NB4 (cell line): ENCODE measurements around the gene HGF.

Source experiments
- DNase-seq: peaks from one replicate; pipeline ENCODE4 v3.0.0; 2010; ENCODE audit warnings: low read depth
- H3K4me3 ChIP-seq: one replicate; pipeline ENCODE4 v1.5.1; 2011; ENCODE audit warnings: mild to moderate bottlenecking, low read depth, low read length, moderate library complexity
- MYC ChIP-seq: IDR thresholded peaks from 2 replicates; pipeline ENCODE4 v1.6.1; 2011; ENCODE audit warnings: low read depth, low read length
- POLR2A ChIP-seq: IDR thresholded peaks from 2 replicates; pipeline ENCODE4 v1.6.1; 2011; ENCODE audit warnings: mild to moderate bottlenecking; ENCODE audit not compliant: insufficient read length; ENCODE audit errors: extremely low read depth
- TF ChIP-seq, protein P1 (sequence below): IDR thresholded peaks from 2 replicates; pipeline ENCODE4 v1.6.1; 2011; ENCODE audit warnings: low read depth, low read length
- TF ChIP-seq, protein P2 (sequence below): IDR thresholded peaks from one replicate; pipeline ENCODE4 v1.5.1; 2012; ENCODE audit warnings: low read depth, low read length

The HGF gene

DNA sequence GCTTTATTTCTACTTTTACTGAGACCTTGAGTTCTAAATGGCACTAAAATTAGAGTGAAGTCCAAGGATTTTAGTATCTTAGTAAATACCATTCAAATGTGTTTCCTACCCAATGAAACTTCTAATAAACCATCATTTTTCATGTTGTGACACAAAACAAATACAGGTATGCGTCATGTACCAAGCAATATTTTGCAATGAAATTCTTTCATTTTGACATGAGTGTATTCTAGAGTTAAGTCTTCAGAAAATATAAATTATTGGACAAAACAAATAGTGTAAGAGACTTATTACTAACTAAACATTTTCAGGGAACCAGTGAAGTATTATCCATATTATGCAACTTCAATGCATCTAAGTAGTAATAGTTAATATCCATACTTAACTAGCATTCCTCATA lies 16.5 kb downstream of the HGF start:
- H3K4me3 ChIP-seq = no peak overlapping the region
- DNase-seq = no peak
- TF ChIP-seq, protein P1, sequence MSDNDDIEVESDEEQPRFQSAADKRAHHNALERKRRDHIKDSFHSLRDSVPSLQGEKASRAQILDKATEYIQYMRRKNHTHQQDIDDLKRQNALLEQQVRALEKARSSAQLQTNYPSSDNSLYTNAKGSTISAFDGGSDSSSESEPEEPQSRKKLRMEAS = no peak
- TF ChIP-seq, protein P2, sequence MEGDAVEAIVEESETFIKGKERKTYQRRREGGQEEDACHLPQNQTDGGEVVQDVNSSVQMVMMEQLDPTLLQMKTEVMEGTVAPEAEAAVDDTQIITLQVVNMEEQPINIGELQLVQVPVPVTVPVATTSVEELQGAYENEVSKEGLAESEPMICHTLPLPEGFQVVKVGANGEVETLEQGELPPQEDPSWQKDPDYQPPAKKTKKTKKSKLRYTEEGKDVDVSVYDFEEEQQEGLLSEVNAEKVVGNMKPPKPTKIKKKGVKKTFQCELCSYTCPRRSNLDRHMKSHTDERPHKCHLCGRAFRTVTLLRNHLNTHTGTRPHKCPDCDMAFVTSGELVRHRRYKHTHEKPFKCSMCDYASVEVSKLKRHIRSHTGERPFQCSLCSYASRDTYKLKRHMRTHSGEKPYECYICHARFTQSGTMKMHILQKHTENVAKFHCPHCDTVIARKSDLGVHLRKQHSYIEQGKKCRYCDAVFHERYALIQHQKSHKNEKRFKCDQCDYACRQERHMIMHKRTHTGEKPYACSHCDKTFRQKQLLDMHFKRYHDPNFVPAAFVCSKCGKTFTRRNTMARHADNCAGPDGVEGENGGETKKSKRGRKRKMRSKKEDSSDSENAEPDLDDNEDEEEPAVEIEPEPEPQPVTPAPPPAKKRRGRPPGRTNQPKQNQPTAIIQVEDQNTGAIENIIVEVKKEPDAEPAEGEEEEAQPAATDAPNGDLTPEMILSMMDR = no peak

DNA sequence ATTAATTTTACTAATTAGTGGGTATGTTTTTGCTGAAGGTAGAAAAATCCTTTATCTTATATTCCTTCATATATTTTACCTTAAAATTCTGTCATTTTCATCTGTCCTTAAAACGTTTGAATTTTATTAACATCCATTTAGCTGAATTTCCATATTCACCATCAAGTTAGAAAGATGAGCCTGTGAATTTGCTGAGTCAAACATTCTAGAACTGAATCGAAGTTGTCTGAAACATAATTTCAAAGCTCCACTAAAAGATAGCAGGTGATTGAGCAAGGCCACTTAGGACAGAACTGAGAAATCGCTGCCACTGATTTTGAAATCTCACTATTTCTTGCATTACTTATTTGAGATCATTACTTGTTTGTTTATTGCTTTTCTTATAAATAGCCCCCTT lies 17.5 kb downstream of the HGF start:
- TF ChIP-seq MYC (no peak), POLR2A (no peak)
- TF ChIP-seq, protein P2 = no peak
- TF ChIP-seq, protein P1 = no peak

DNA sequence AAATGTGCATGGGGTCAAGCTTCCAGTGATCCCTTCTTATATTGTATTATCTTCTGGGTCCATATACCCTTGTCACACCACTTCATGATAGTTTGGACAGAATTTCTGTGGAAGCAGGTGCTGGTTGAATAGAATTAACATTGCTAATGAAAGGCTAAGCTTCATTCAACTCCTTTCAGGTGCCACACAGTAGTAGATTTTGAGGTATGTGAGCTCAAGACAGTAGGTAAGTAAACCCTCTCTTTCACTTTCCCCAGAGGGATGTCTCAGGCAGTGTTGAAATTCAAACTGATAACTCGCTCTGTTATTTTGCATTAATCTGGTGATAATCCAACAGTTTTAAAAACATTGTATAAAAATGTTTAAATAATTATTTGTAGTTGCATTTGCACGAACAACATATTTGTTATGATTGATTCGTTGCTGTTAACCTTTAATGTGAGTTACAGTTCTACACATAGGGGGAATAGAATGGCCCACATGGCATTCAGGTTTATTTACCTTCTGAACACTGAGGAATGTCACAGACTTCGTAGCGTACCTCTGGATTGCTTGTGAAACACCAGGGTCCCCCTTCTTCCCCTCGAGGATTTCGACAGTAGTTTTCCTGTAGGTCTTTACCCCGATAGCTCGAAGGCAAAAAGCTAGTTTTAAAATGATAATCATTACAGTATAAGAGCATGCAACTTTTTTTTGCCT lies 18.1 kb downstream of the HGF start:
- TF ChIP-seq, protein P1 = no peak
- TF ChIP-seq, protein P2 = no peak
- no peak for TF ChIP-seq POLR2A
- no peak for TF ChIP-seq MYC
- H3K4me3 ChIP-seq = no peak overlapping the region
- DNase-seq = no peak

More for the DNA sequence above, 17.5 kb downstream of the HGF start:
- DNase-seq = no peak
- no peak overlapping the region for H3K4me3 ChIP-seq

DNA sequence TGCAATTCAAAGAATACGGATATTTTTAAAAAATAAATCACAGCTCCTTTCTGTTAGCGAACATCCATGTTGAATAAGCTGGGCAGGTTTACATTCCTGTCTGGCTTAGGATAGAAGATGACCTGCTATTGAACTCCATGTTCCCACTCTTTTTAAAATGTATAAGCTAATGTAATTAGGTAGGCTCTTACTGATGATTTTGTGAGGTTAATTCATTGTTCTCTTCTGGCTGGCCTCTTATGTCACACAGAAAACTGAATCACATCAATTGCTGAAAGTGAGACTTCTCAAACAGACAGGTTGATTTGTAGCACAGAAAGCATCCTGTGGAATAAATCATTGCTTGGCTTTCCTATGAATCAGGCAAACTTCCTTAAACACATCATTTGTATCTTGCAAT lies 24.2 kb downstream of the HGF start:
- DNase-seq = no peak
- H3K4me3 ChIP-seq = no peak overlapping the region
- TF ChIP-seq, protein P1 = no peak
- TF ChIP-seq MYC (no peak), POLR2A (no peak)
- TF ChIP-seq, protein P2 = no peak

DNA sequence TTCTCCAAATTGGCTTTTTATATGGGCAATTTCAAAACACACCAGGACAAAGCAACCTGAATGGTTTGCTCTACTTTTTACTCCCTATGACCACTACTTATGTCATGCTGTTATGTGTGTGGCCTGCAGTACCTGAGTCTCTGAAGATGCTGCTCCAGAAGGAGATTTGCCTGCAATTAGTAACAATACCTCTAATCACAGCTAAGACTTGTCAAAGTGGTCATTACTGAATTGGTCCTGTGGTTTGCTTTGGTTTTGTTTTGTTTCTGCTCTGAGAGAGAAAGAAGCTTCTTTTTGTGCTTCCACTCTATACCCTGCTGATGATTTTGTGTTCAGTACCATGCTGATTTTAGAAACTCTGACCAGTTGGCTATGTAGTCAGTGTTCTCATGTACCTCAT lies 25.5 kb downstream of the HGF start:
- TF ChIP-seq POLR2A (no peak), MYC (no peak)
- TF ChIP-seq, protein P1 = no peak
- TF ChIP-seq, protein P2 = no peak
- H3K4me3 ChIP-seq = no peak overlapping the region
- no peak for DNase-seq

DNA sequence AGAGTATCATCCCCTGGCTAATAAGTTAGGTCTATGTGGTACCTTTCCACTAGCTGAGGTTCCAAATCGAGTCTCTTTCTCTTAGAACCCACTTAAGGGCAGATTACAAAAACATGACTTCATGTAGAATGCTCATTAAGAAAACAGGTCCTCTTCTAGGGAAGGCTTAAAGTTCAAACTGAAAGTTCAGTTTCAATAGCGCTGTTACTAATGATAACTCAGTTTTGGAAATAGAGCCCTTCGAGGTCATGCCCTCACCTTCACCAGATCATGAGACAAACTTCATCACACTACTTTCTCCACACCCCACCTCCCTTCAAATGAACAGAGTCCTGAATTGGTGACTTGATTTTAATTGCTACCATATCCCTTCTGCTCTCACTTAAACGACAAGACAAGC lies 26.2 kb downstream of the HGF start:
- no peak for DNase-seq
- no peak overlapping the region for H3K4me3 ChIP-seq
- TF ChIP-seq, protein P2 = no peak
- no peak for TF ChIP-seq POLR2A
- TF ChIP-seq, protein P1 = no peak
- no peak for TF ChIP-seq MYC
